GM21381 (cell line): ENCODE data around the gene RSL24D1.
"Not testable (repeated sequence)": the region's sequence is repeated elsewhere in the genome, so short reads cannot be mapped to it uniquely, and the experiment has no call there.

Experiments
- ATAC-seq: cut with Tn5 transposase; IDR thresholded peaks from one replicate; pipeline ENCODE4 v1.9.1; 2021; ENCODE audit warnings: mild to moderate bottlenecking, moderate library complexity; ENCODE audit not compliant: unreplicated experiment

Gene RSL24D1

GRCh38 chr15:55218056-55218455 is 21.3 kb upstream of the RSL24D1 start:
- ATAC-seq, result no peak

DNA sequence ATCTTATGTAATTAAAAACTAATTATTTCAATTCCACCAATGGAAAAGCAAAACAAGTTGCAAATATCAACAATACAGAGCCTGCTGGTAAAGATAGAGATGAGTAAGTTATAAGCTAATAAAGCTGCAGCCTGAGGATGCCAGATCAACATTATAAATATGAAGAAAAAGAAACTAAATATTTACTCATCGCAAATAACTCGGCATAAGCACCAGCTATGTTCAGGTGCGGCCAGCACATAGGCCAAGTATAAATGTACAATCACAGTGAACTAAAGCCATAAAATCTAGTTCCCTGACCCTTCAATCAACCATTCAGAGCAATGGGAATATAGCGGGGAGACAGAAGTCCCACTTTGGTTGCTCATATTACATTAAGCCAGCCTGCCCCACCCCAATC is 7.7 kb upstream of the RSL24D1 start:
- no peak for ATAC-seq

DNA sequence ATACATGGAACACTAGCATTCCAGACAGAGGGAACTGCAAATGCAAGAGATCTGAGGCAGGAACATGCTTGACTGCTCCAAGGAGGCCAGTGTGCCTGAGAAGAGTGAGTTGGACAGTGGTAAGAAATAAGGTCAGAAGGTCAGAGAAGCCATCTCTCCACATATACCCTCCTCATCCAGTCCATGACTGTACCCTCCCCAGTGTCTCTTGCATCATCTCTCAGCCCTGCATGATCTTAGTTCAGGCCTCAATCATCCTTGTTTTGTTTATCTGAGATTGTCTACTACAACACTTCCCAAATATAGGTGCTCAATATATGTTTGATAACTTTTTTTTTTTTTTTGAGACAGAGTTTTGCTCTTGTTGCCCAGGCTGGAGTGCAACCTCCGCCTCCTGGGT is 5.5 kb upstream of the RSL24D1 start:
- ATAC-seq, result no peak

DNA sequence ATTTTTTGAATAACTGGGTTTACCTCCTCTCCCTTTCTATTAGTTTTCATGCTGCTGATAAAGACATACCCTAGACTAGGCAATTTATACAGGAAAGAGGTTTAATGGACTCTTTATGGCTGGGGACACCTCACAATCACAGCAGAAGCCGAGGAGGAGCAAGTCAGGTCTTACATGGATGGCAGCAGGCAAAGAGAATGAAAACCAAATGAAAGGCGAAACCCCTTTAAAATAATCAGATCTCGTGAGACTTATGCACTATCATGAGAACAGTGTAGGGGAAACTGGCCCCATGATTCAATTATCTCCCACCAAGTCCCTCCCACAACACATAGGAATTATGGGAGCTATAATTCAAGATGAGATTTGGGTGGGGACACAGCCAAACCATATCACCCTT is 2.0 kb upstream of the RSL24D1 start:
- ATAC-seq, result no peak

- ATAC-seq, result no peak
These were observed 978 bp upstream of the RSL24D1 start for GRCh38 chr15:55197719-55198118.

DNA sequence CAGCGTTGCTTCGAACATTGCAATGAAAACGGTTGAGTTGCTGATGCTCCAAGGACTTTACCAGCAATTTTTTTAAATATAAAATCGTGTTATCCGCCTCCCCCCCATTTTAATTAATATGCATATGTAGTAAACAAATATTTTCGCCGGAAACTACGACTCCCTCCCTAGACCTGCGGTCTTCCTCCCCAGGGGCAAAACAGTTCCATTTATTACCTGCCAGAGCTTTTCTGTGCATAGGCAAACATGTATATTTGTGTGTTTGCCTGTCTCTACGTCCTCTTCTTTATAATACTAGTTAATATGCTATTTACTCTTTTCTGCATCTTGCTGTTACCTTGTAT is 593 bp upstream of the RSL24D1 start:
- ATAC-seq, result peak; percentile 11

DNA sequence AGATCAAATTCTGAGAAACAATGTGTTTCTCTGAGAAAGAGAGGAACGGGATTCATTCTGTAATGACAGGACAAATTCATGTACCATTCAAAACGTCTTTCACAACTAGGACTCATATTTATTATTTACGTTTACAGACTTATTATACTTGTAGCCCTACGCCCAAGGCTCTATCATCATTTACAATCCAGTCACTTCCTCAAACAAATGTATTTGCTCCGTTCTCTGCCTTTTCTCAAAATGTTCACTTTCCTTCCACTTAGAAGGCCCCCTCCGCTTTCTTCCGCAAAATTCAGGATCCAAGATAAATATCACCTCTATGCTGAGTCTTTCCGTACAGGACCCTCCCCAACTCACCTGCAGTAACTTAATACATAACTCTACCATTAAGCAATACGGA is 745 bp downstream of the RSL24D1 start:
- ATAC-seq, result no peak

GRCh38 chr15:55194256-55194655 is 2.5 kb downstream of the RSL24D1 start:
- no peak for ATAC-seq

DNA sequence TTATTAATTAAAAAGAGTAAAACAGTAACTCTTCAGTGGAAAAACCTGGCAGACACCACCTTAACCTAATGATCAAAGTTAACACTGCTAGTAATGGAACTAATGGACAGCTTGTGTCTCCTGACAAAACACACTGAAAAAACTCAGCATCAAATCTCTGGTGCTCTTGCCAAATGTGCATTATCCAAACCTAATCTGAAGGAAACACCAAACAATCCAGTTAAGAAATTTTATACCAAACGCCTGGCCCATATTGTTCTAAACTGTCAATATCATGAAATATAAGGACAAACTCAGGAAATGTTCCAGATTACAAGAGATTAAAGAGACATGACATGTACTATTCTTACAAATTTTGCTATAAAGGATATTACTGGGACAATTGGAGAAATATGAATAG is 10.4 kb downstream of the RSL24D1 start:
- no peak for ATAC-seq

- ATAC-seq, result no peak
These were observed 13.1 kb downstream of the RSL24D1 start for GRCh38 chr15:55183679-55184078.

DNA sequence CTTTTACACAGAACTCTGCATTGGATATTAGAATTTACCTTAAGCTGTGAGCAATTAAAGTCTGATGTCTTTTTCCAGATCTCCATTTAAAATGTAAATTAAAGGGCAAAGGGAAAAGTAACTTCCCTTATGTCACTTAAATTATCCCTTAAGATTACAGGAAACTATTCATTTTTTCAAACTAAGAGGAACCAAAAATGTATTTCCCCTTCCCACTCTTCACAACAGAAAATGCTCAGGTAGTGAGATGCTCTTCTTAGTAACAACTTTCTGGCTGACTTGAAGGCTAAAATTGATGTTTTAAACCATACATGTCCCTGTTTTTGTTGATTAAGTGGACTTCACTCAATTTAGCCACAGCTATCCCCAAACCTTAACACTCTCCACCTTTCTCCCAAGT is 17.6 kb downstream of the RSL24D1 start:
- ATAC-seq, result no peak

DNA sequence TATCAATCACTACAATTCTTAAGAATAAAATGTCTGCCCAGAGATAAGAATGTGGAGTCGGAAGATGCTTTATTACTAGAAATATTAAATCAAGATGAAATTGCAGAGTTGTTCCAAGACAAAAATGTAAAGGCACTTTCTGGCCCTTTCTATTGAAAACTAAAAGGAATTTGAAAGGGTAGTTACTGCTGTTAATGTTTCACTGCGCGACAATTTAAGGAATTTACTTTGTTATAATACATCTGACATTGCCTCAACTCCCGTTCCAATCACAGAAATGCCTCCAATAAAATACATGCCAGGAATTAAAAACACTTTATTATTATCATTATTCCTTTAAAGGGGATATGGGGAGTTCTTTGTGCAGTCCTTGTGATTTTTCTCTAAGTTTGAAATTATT is 26.4 kb downstream of the RSL24D1 start:
- ATAC-seq, result no peak

- peak; percentile 82 for ATAC-seq
These were observed 28.3 kb downstream of the RSL24D1 start for GRCh38 chr15:55168350-55168974.

GRCh38 chr15:55164284-55164683 is 32.5 kb downstream of the RSL24D1 start:
- no peak for ATAC-seq

- no peak for ATAC-seq
These were observed 45.1 kb downstream of the RSL24D1 start for GRCh38 chr15:55151631-55152030.

DNA sequence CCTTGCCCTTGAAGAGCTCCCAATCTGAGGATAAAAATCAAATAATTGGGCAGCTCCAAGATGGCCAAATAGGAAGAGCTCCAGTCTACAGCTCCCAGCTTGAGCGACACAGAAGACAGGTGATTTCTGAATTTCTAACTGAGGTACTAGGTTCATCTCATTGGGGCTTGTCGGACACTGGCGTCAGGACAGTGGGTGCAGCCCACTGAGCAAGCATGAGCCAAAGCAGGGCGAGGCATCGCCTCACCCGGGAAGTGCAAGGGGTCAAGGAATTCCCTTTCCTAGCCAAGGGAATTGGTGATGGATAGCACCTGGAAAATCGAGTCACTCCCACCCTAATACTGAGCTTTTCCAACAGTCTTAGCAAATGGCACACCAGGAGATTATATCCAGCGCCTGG is 53.6 kb downstream of the RSL24D1 start:
- not testable (repeated sequence) for ATAC-seq

DNA sequence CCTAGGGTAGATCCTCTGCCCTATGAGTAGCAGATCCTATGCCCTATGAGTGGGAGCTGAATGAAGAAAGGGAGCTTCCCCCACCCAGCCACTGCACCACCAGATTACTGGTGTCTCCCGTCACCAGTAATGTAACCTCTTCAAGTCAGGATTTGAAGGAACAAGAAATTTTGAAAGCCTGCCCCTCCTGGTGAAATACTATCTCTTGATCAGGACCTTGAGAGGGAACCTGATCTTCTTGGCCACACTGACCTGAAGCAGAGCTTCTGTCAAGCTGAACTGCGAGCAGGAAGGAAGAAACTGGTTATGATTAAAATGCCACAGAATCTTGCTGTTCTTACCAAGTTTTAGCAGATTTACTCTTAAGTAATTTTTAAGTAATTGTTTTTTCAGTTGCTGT is 62.8 kb downstream of the RSL24D1 start:
- no peak for ATAC-seq

DNA sequence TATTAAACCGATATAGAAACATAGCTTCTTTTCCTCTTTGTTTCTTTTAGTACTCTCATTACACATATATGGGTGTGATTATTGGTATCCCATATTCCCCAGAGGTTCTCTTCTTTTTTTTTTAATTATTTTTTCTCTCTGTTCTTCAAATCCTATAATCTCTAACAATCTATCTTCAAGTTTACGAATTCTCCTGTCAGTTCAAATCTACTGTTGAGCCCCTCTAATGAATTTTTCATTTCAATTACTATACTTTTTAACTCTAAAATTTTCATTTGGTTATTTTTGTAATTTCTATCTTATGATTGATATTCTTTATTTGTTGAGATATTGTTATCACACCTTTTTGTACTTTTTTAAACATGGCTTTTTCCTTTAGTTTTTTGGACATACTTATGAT is 64.1 kb downstream of the RSL24D1 start:
- ATAC-seq, result no peak
